Activated CD8-positive, alpha-beta memory T cell treated with anti-CD3 and anti-CD28 coated beads, Interleukin-2, amount 10 ng/mL, durations not matched to agents 7 days and 5 days (primary cell): Measurements from ENCODE around the gene IFFO2. TPM values are rescaled to one million over a fixed set of nuclear protein-coding genes. Genes with fewer than 3 reads are reported as not detected.
"Not testable (repeated sequence)": the region's sequence is repeated elsewhere in the genome, so short reads cannot be mapped to it uniquely, and the experiment has no call there.

Experiments used
- ATAC-seq: fragments of 150-1000 bp; cut with Tn5 transposase; one replicate; pipeline ENCODE4 v1.10.0; 2021; ENCODE audit warnings: moderate library complexity
- CTCF ChIA-PET: fragments of 350-600 bp; sonication (Branson Sonifier 250); formaldehyde crosslinking; loops from one replicate; lab custom pipeline; 2021; ENCODE audit warnings: antibody characterized with exemption; lab: Charles Lee
- DNase-seq: peaks from one replicate; pipeline ENCODE4 v3.0.0-alpha.2; 2020
- H3K27ac Mint-ChIP-seq: one replicate; pipeline ENCODE4 v1.8.0; 2021; ENCODE audit warnings: mild to moderate bottlenecking, mixed read lengths
- H3K27me3 Mint-ChIP-seq: one replicate; pipeline ENCODE4 v1.8.0; 2021; ENCODE audit warnings: mixed read lengths
- H3K36me3 Mint-ChIP-seq: one replicate; pipeline ENCODE4 v1.8.0; 2021; ENCODE audit warnings: mild to moderate bottlenecking, mixed read lengths
- H3K4me1 Mint-ChIP-seq: one replicate; pipeline ENCODE4 v1.8.0; 2021; ENCODE audit warnings: mixed read lengths
- H3K4me3 Mint-ChIP-seq: one replicate; pipeline ENCODE4 v1.8.0; 2021; ENCODE audit warnings: mild to moderate bottlenecking, moderate library complexity, mixed read lengths
- H3K9me3 Mint-ChIP-seq: one replicate; pipeline ENCODE4 v1.8.0; 2022; ENCODE audit warnings: low read depth, mixed read lengths
- total RNA-seq, 2 experiments: library from RNA; stranded (reverse); gene quantifications; one replicate each; pipeline ENCODE4 v1.2.3, GENCODE V29; 2021

IFFO2 gene
- total RNA-seq, 2 experiments from 2014 or later: 12.5 to 13.7 TPM

DNA sequence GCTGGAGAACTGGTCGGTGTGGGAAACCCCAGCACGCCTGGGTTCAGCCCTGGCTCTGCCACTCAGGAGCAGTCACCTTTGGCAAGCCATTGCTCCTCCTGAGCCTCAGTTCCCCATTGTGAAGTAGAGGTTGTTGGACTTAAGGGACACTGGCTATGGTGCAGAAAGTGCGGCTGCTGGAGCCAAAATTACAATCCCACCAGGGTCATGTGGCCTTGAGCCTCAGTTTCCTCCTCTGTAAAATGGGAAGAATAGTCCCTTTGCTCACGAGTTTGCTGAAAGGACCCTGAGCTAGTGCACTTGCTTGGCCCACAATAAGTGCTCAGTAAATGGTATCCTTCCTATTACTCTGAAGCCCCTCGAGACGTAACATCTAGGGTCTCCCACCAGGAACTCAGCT lies 82.4 kb downstream of the IFFO2 start:
- DNase-seq (no peak), ATAC-seq (no peak)
- no peaks in the 10 kb centered on the region for H3K9me3 Mint-ChIP-seq
- CTCF ChIA-PET: interaction anchor here (1.3 to 1.5 kb wide), 2 partner anchors 12 to 276 kb away, joined by 5 to 11 read pairs; no protein-coding TSS in a partner anchor
- H3K36me3 Mint-ChIP-seq: no peaks in the 10 kb centered on the region
- H3K4me3 Mint-ChIP-seq: no peak overlapping the region
- no peaks in the 10 kb centered on the region for H3K4me1 Mint-ChIP-seq
- H3K27me3 Mint-ChIP-seq: no peaks in the 10 kb centered on the region
- H3K27ac Mint-ChIP-seq: no peak overlapping the region

DNA sequence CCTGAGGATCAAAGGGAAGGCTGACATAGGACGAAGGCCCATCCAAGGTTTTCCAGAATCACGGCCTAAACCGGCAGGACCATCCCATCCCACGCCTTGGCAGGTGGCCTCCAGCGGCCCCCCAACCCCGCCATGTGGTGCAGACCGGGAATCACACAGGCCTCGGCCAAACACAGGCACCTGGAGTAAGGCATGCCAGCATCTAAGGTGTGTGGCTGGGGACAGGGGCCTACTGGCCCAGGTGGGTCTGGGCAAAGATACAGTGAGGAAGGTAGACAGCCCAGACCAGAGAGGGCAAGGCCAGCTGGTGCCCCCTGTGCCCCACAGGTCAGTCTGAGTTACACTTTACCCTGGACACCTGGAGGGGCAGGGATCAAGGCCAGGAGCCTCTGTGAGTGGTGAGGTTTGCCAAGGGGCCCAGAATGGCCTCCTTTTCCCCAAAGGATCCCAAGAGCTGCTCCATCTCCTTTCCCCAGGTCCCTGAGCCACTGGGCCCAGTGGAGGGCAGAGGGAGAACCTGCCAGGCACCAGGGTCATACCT lies 84.3 kb downstream of the IFFO2 start:
- Mint-ChIP-seq H3K9me3 (no peaks in the 10 kb centered on the region), H3K4me3 (no peak overlapping the region), H3K4me1 (no peaks in the 10 kb centered on the region), H3K36me3 (no peaks in the 10 kb centered on the region), H3K27ac (no peak overlapping the region), H3K27me3 (peaks cover under 1% of the 10 kb centered on the region)
- no peak for ATAC-seq
- CTCF ChIA-PET: interaction anchor here (1.5 kb wide), 1 partner anchor 12 kb away, joined by 4 read pairs; no protein-coding TSS in a partner anchor
- DNase-seq: no peak

DNA sequence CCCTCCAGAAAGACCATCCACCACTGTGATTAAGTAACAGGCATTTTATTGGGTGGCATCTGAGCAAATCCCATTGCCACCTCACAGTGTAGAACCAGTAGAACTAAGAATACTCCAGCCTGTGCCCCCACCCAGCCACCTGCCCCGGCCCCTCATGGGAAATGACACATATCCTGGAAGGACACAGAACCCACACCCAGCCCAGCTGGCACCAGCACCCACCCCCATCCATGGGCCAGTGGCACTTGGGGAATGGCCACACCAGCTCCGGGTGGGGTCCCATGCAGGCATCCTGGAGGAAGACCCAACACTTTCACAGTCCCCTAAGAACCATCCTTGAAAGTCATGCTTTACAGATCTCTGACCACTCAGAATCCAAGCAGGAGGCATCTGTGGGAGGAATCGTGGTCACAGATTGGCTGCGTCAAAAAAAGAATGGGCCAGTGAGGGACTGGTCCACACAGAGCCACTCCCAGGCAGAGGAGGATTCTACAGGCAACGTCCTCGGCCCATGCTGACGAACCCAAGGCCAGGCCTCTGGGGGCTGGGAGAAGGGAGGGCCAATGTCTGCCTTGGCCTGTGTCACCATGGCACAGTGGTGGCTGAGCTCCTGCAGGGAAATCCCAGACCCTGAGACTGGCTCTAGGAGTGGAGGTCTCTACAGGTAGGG lies 84.9 kb downstream of the IFFO2 start:
- ATAC-seq: no peak
- CTCF ChIA-PET: no interaction called here
- Mint-ChIP-seq H3K36me3 (no peaks in the 10 kb centered on the region), H3K27ac (no peak overlapping the region), H3K9me3 (no peaks in the 10 kb centered on the region), H3K4me3 (no peak overlapping the region), H3K4me1 (no peaks in the 10 kb centered on the region), H3K27me3 (peaks cover 7% of the 10 kb centered on the region)
- DNase-seq: no peak

DNA sequence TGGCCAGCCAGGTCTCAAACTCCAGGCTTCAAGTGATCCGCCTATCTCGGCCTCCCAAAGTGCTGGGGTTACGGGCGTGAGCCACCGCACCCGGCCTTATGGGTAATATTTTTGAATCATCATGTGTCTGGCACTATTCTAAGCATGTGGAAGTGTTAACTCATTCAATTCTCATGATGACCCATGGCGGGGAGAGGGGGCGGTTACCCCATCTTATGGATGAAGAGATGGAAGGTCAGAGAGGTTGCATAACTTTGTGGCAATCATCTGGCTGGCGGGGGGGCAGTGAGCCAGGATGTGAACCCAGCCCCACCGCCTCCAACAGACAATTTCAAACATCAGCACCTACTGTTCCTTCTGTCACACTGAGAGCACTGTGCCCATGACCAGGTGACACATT lies 85.5 kb downstream of the IFFO2 start:
- H3K9me3 Mint-ChIP-seq: no peaks in the 10 kb centered on the region
- H3K36me3 Mint-ChIP-seq: no peaks in the 10 kb centered on the region
- no peak for ATAC-seq
- H3K27ac Mint-ChIP-seq: no peak overlapping the region
- DNase-seq: no peak
- H3K27me3 Mint-ChIP-seq: peaks cover 10% of the 10 kb centered on the region
- no peak overlapping the region for H3K4me3 Mint-ChIP-seq
- H3K4me1 Mint-ChIP-seq: no peaks in the 10 kb centered on the region
- CTCF ChIA-PET: no interaction called here

DNA sequence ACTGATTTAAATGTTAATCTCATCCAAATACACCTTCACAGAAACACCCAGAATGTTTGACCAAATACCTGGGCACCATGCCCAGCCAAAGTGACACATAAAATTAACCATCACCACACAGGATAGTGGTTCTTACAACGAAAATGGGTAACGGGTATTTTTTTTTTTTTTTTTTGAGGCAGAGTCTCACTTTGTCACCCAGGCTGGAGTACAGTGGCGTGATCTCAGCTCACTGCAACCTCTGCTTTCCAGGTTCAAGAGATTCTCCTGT lies 85.9 kb downstream of the IFFO2 start:
- H3K4me3 Mint-ChIP-seq, H3K36me3 Mint-ChIP-seq, ATAC-seq, H3K4me1 Mint-ChIP-seq, H3K27ac Mint-ChIP-seq, H3K9me3 Mint-ChIP-seq, CTCF ChIA-PET, DNase-seq: not testable (repeated sequence)
- peaks cover 10% of the 10 kb centered on the region for H3K27me3 Mint-ChIP-seq

DNA sequence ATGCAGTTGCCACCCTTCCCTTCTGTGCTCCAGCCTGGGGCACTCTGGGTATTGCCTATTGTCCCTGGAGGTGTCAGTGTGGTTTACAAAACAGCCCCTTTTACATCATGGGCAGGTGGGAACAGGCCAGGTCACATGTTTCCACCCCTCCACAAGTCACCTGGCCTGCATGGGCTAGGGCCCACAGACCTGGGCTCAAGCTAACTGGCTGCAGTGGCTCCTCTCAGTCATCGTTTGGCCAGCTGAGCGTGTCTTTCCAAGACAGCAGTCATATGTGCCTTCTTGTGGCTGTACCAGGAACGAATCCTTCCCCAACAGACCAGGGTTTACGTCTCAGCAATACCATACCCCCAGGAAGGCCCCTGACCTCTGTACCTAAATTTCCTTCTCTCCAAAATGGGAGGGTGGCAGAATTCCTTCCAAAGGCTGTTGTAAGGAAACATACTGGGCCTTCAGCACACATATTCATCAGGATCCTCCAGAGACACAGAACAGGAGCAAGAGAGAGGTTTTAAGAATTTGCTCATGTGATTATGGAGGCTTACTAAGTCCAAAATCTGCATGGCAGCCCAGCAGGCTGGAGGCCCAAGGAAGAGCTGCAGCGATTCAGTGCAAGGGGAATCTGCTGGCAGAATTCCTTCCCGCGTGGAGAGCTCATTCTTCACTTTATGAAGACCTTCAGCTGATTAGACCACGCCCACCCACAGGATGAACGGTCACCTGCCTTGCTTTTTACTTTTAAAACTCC lies 86.5 kb downstream of the IFFO2 start:
- DNase-seq: no peak
- ATAC-seq: no peak
- Mint-ChIP-seq H3K27me3 (peaks cover 10% of the 10 kb centered on the region), H3K4me3 (no peak overlapping the region), H3K36me3 (no peaks in the 10 kb centered on the region), H3K4me1 (no peaks in the 10 kb centered on the region), H3K9me3 (no peaks in the 10 kb centered on the region), H3K27ac (no peak overlapping the region)
- CTCF ChIA-PET: no interaction called here

- DNase-seq (no peak), ATAC-seq (no peak)
- Mint-ChIP-seq H3K36me3 (no peaks in the 10 kb centered on the region), H3K4me3 (no peak overlapping the region), H3K27me3 (peaks cover 10% of the 10 kb centered on the region), H3K4me1 (no peaks in the 10 kb centered on the region), H3K9me3 (no peaks in the 10 kb centered on the region), H3K27ac (no peak overlapping the region)
- CTCF ChIA-PET: no interaction called here
Measured at GRCh38 chr1:18868801-18869424, 87.6 kb downstream of the IFFO2 start.

GRCh38 chr1:18868354-18868753 lies 88.1 kb downstream of the IFFO2 start:
- Mint-ChIP-seq H3K27ac (no peak overlapping the region), H3K9me3 (no peaks in the 10 kb centered on the region), H3K36me3 (no peaks in the 10 kb centered on the region), H3K4me1 (no peaks in the 10 kb centered on the region), H3K4me3 (no peak overlapping the region), H3K27me3 (peaks cover 10% of the 10 kb centered on the region)
- ATAC-seq (no peak), DNase-seq (no peak)
- CTCF ChIA-PET: no interaction called here

DNA sequence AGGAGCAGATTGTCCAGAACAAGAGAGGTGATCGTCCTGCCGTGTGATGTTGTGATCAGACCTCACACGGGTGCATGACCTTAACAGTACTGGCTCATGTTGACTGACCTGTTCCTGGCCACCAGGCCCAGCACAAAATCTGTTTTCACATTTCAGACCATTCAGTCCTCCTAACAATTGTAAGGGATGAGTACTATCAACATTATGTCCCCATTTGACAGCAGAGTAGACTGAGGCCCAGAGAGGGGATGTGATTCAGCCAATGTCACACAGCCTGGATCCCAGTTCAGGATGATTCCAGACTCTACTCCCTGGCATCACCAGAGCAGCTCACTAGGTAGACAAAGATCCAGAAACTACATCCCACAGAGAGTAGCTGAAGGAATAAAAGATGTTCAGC lies 89.6 kb downstream of the IFFO2 start:
- Mint-ChIP-seq H3K4me1 (no peaks in the 10 kb centered on the region), H3K36me3 (no peaks in the 10 kb centered on the region), H3K27me3 (peaks cover 10% of the 10 kb centered on the region), H3K9me3 (no peaks in the 10 kb centered on the region), H3K27ac (no peak overlapping the region), H3K4me3 (no peak overlapping the region)
- ATAC-seq: no peak
- no peak for DNase-seq
- CTCF ChIA-PET: no interaction called here

DNA sequence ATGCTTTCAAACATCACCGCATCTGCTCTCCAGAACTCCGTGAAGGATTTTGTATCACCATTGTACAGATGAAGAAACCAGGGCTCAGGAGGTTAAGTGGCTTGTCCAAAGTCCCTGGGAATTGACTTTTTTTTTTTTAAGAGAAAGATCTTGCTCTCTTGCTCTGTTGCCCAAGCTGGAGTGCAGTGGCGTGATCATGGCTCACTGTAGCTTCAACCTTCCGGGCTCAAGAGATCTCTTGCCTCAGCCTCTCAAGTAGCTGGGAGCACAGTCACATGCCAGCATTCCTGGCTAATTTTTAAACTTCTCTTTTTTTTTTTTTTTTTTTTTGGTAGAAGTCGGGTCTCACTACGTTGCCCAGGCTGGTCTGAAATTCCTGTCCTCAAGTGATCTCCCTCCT lies 90.2 kb downstream of the IFFO2 start:
- DNase-seq (no peak), ATAC-seq (no peak)
- no peaks in the 10 kb centered on the region for H3K9me3 Mint-ChIP-seq
- no peaks in the 10 kb centered on the region for H3K36me3 Mint-ChIP-seq
- H3K4me1 Mint-ChIP-seq: no peaks in the 10 kb centered on the region
- H3K27me3 Mint-ChIP-seq: peaks cover 10% of the 10 kb centered on the region
- H3K4me3 Mint-ChIP-seq: no peak overlapping the region
- CTCF ChIA-PET: no interaction called here
- no peak overlapping the region for H3K27ac Mint-ChIP-seq

GRCh38 chr1:18865176-18865575 lies 91.3 kb downstream of the IFFO2 start:
- CTCF ChIA-PET: no interaction called here
- Mint-ChIP-seq H3K27ac (no peak overlapping the region), H3K4me3 (no peak overlapping the region), H3K36me3 (no peaks in the 10 kb centered on the region), H3K27me3 (peaks cover 10% of the 10 kb centered on the region), H3K9me3 (no peaks in the 10 kb centered on the region), H3K4me1 (no peaks in the 10 kb centered on the region)
- ATAC-seq: no peak
- DNase-seq: no peak

DNA sequence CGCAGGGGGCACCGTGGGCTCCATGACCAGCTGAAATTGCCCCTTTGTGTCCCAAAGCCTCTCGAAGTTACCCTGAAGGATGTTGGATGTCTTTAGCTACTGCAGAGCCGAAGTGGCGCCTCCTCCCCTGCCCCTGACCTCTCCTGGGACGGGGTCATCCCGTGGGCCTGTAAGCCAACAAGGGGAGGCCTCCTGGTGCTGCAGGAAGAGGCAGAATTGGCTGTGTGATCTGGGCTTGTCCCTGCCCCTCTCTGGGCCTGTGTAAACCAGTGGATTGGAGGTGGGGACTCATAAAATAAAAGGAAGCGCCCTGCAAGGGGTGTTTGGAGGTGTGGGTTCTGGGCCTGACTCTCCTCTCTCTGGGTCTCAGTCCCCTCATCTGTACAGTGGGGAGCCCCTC lies 94.9 kb downstream of the IFFO2 start:
- Mint-ChIP-seq H3K27ac (no peak overlapping the region), H3K4me1 (no peaks in the 10 kb centered on the region), H3K4me3 (no peak overlapping the region), H3K9me3 (no peaks in the 10 kb centered on the region), H3K27me3 (peaks cover 4% of the 10 kb centered on the region), H3K36me3 (no peaks in the 10 kb centered on the region)
- no peak for ATAC-seq
- DNase-seq: no peak
- CTCF ChIA-PET: interaction anchor here (1.8 to 2.9 kb wide), 2 partner anchors 13 to 22 kb away, joined by 5 to 11 read pairs; no protein-coding TSS in a partner anchor

DNA sequence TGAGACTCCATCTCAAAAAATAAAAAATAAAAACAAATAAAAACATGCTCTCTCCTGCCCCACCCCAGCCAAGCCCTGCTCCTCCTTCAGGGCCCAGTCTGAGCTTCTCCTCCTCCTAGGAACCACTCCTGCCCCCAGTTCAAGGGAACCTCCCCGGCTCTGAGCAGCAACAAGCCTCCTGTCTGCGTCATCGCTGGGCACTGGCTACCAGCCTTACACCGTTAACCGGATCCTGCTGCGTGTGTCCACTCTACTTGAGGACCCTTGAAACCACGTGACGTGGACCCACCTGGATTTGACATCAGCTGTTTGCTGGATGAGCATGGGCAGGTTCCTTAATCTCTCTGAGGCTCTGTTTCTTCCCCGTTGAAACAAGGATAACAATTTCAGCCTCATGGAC lies 95.4 kb downstream of the IFFO2 start:
- no peak for ATAC-seq
- no peak overlapping the region for H3K4me3 Mint-ChIP-seq
- CTCF ChIA-PET: interaction anchor here (1.8 to 2.9 kb wide), 2 partner anchors 14 to 22 kb away, joined by 5 to 11 read pairs; no protein-coding TSS in a partner anchor

More for the DNA sequence above, 95.4 kb downstream of the IFFO2 start:
- Mint-ChIP-seq H3K9me3 (no peaks in the 10 kb centered on the region), H3K27me3 (peaks cover under 1% of the 10 kb centered on the region), H3K36me3 (no peaks in the 10 kb centered on the region), H3K27ac (no peak overlapping the region), H3K4me1 (no peaks in the 10 kb centered on the region)
- no peak for DNase-seq
